GM12891 (cell line): ENCODE results near the gene WDFY2.

Experiments used
- PAX5 ChIP-seq: IDR thresholded peaks from 2 replicates; pipeline ENCODE4 v1.6.1; 2011; ENCODE audit warnings: low read length, moderate library complexity, mild to moderate bottlenecking; ENCODE audit not compliant: insufficient read depth, severe bottlenecking
- POLR2A ChIP-seq: IDR thresholded peaks from 2 replicates; pipeline ENCODE4 v1.6.1; 2011; ENCODE audit warnings: low read depth, low read length, control low read depth
- POLR2AphosphoS5 ChIP-seq: IDR thresholded peaks from 2 replicates; pipeline ENCODE4 v1.6.1; 2011; ENCODE audit warnings: low read depth, low read length, control low read depth
- SPI1 ChIP-seq: IDR thresholded peaks from 2 replicates; pipeline ENCODE4 v1.6.1; 2011; ENCODE audit warnings: low read depth, low read length, control low read depth
- TAF1 ChIP-seq: IDR thresholded peaks from 2 replicates; pipeline ENCODE4 v1.6.1; 2011; ENCODE audit warnings: low read depth, low read length, control low read depth

DNA sequence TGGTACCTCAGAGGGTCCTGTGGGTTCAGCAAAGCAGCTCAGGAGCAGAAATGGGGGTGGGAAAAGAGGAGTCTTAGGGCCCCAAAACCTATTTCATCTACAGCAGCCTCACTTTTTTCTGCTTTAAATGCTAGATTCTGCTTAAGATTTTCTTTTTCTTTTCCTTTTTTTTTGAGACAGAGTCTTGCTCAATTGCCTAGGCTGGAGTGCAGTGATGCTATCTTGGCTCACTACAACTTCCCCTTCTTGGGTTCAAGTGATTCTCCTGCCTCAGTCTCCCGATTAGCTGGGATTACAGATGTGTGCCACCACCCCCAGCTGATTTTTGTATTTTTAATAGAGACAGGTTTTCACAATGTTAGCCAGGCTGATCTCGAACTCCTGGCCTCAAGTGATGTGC, 30.7 kb upstream of the WDFY2 start:
- TF ChIP-seq POLR2A (no peak), POLR2AphosphoS5 (no peak), SPI1 (no peak), TAF1 (no peak), PAX5 (no peak)
